ENCODE measurements around the gene SLC66A1.
A peak's percentile ranks its signal among the peaks of the same experiment; 100 is the strongest.

Gene SLC66A1

GRCh38 chr1:19313961-19314882 lies 2.1 kb downstream of the SLC66A1 start:
- no peak overlapping the region for H3K4me3 ChIP-seq (ENCODE audit: low read depth, low read length)
- no peak for TF ChIP-seq CTCF (conservative IDR thresholded peaks at IDR 0.05; ENCODE audit: low read depth, low read length)
- DNase-seq (ENCODE audit: low read depth) = no peak

DNA sequence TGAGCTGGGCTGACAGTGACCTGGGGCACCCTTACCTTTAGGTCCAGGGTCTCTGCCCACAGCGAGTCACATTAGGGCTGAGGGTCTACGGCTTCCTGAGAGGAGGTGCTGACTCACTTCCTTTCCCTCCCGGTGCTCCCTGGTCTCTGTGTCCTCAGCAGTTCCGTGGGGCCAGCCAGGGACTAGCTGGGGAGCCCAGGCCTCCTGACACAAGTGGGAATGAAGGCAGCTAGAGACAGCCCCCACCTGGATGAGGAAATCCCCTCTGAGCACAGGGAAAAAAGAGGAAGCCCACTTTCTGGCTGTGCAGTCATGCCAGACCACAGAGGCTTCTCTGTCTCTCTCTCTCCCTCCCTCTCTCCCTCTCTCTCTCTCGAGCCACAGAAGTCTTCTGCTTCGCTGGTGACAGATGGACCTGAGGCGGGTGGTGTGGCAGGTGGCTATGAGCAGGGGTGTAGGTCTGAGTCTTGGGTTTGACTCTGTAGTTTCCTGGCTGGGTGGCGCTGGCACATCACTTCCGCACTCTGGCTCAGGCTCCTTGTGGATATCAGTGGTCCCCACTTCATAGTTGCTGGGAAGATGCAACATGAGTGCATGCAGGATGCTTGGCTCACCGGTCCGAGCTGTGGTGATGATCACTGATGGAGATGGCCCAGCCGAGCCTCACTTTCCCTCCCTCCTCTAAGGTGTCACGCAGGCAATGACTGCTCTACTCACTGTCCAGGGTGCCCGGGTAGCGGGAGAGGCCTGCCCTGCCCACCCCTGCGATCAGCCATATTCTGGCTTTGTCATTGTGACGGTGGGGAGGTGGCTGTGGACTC lies 3.5 kb downstream of the SLC66A1 start:
- H3K4me3 ChIP-seq (ENCODE audit: low read depth, low read length) = no peak overlapping the region
- peak; percentile 57 for DNase-seq (ENCODE audit: low read depth)
- no peak for TF ChIP-seq CTCF (conservative IDR thresholded peaks at IDR 0.05; ENCODE audit: low read depth, low read length)

DNA sequence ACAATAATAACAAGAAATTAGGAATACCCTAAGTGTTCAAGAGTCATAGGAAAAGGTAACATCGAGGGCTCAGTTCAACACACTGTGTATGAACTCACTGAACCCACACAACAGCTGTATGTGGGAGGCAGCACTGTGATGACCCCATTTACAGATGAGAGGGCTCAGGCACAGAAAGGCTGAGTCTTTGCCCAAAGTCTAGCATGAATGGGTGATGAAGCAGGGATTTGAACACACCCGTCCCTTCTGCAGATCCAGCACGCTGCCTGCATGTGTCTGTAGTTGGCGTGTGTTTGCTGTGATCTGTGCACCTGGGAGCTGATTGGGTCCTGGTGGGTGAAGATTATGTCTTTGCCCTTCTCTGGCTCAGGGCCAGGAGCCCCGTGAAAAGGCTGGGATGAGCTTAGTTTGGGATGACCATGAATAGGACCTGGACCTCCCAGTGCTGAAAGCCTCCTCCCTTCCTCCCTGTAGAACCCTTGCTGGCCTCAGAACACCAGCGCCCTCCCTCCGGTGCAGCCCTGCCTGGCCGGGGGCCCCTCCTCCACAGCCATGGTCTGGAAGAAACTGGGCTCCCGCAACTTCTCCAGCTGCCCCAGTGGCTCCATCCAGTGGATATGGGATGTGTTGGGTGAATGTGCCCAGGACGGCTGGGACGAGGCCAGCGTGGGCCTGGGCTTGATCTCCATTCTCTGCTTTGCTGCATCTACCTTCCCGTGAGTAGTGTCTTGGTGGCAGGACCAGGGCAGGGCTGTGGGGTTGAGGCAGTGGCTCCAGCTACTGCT lies 5.2 kb downstream of the SLC66A1 start:
- DNase-seq (ENCODE audit: low read depth) = no peak
- TF ChIP-seq CTCF (conservative IDR thresholded peaks at IDR 0.05; ENCODE audit: low read depth, low read length) = peak; percentile 8
- H3K4me3 ChIP-seq (ENCODE audit: low read depth, low read length) = no peak overlapping the region

DNA sequence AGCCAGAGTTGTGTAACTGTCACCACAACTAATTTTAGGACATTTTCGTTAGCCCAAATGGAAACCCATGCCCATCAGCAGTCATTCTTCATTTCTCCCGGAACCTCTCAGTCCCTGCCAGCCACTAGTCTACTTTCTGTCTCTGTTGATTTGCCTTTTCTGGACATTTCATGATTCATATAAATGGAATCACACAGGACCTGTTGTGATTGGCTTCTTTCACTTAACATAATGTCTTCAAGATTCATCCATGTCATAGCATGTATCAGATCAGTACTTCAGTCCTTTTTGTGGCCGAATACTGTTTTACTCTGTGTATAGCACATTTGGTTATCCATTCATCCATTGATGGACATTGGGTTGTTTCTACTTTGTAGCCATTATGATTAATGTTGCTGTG lies 7.1 kb downstream of the SLC66A1 start:
- no peak for DNase-seq (ENCODE audit: low read depth)
- no peak overlapping the region for H3K4me3 ChIP-seq (ENCODE audit: low read depth, low read length)
- no peak for TF ChIP-seq CTCF (conservative IDR thresholded peaks at IDR 0.05; ENCODE audit: low read depth, low read length)

GRCh38 chr1:19321071-19321470 lies 8.9 kb downstream of the SLC66A1 start:
- DNase-seq (ENCODE audit: low read depth) = no peak
- no peak for TF ChIP-seq CTCF (conservative IDR thresholded peaks at IDR 0.05; ENCODE audit: low read depth, low read length)

GRCh38 chr1:19322481-19322880 lies 10.4 kb downstream of the SLC66A1 start:
- H3K4me3 ChIP-seq (ENCODE audit: low read depth, low read length) = no peak overlapping the region
- no peak for DNase-seq (ENCODE audit: low read depth)
- no peak for TF ChIP-seq CTCF (conservative IDR thresholded peaks at IDR 0.05; ENCODE audit: low read depth, low read length)

More at GRCh38 chr1:19321071-19321470, 8.9 kb downstream of the SLC66A1 start:
- no peak overlapping the region for H3K4me3 ChIP-seq (ENCODE audit: low read depth, low read length)

Data from choroid plexus epithelial cell (primary cell).